A549 (cell line): ENCODE measurements around the gene PRTFDC1. TPM values are rescaled to one million over a fixed set of nuclear protein-coding genes. Genes with fewer than 3 reads are reported as not detected.

Experiments used
- ATAC-seq, 2 experiments: fragments of 200-7000 bp in 1 of 2; fragments of >200 bp in 1 of 2; cut with Nextera tagmentation in 1 of 2; cut with Tn5 transposase in 1 of 2; 3 replicates each; pipeline versions ENCODE4 v1.8.0 to v1.9.1; 2018 to 2020; ENCODE audit warnings: mild to moderate bottlenecking in 1 of 2, moderate library complexity in 1 of 2
- CTCF ChIA-PET: fragments of 300-600 bp; sonication (Branson Sonifier 250); formaldehyde crosslinking; extraction: SDS; loops from one replicate; lab custom pipeline; 2021; ENCODE audit warnings: antibody characterized with exemption, inconsistent platforms; lab: Yijun Ruan, JAX
- POLR2A ChIA-PET: fragments of 350-600 bp; formaldehyde crosslinking; extraction: SDS; loops from one replicate; lab custom pipeline; 2021; ENCODE audit warnings: antibody characterized with exemption, inconsistent platforms; lab: Yijun Ruan, JAX
- DNase-seq, 2 experiments: peaks; one replicate each; pipeline versions ENCODE4 v3.0.0 to v3.0.0-alpha.2; 2011 to 2016; ENCODE audit warnings: low read depth in 1 of 2, low spot score in 1 of 2
- FAIRE-seq: peaks from 2 replicates; lab custom pipeline; 2011; peaks lifted over from hg19 to GRCh38; lab: Jason Lieb, UNC
- H3K27ac ChIP-seq, 2 experiments: fragments of >200 bp; sonication (Bioruptor Twin); formaldehyde crosslinking; 3 replicates each; pipeline ENCODE4 v1.5.1; 2016 to 2017
- H3K4me1 ChIP-seq: fragments of >200 bp; sonication (Bioruptor Twin); formaldehyde crosslinking; 3 replicates; pipeline ENCODE4 v1.6.1; 2016
- H3K4me2 ChIP-seq: fragments of >200 bp; sonication (Bioruptor Twin); formaldehyde crosslinking; 3 replicates; pipeline ENCODE4 v1.6.1; 2016
- H3K4me3 ChIP-seq: fragments of >200 bp; sonication (Bioruptor Twin); formaldehyde crosslinking; 3 replicates; pipeline ENCODE4 v1.5.1; 2016
- H3K9me3 ChIP-seq: fragments of >200 bp; sonication (Bioruptor Twin); formaldehyde crosslinking; 3 replicates; pipeline ENCODE4 v1.6.1; 2016
- CBX2 ChIP-seq: fragments of 200-600 bp; sonication (generic); IDR thresholded peaks from 2 replicates; pipeline ENCODE4 v1.6.1; 2016; ENCODE audit warnings: low read depth, mild to moderate bottlenecking, borderline replicate concordance
- CEBPB ChIP-seq, 2 experiments: fragments of >200 bp in 1 of 2; sonication (Bioruptor Twin) in 1 of 2; formaldehyde crosslinking in 1 of 2; IDR thresholded peaks; 2 replicates each; pipeline ENCODE4 v1.6.1; 2012 to 2016
- CHD2 ChIP-seq: fragments of 150-350 bp; IDR thresholded peaks from 2 replicates; pipeline ENCODE4 v1.6.1; 2014; ENCODE audit warnings: low read length; ENCODE audit not compliant: partially characterized antibody
- CHD4 ChIP-seq: fragments of 200-600 bp; sonication (generic); IDR thresholded peaks from 2 replicates; pipeline ENCODE4 v1.6.1; 2016; ENCODE audit warnings: antibody characterized with exemption, mild to moderate bottlenecking, borderline replicate concordance
- E2F6 ChIP-seq: IDR thresholded peaks from 2 replicates; pipeline ENCODE4 v1.6.1; 2012; ENCODE audit warnings: low read depth, borderline replicate concordance
- EP300 ChIP-seq, 2 experiments: fragments of >200 bp; sonication (Bioruptor Twin); formaldehyde crosslinking; IDR thresholded peaks; 2 replicates in 1 of 2; 3 replicates in 1 of 2; pipeline ENCODE4 v1.6.1; 2016 to 2017
- FOSL2 ChIP-seq, 2 experiments: fragments of 450-650 bp in 1 of 2; fragments of >200 bp in 1 of 2; sonication (Bioruptor Twin) in 1 of 2; formaldehyde crosslinking; IDR thresholded peaks; 2 replicates each; pipeline versions ENCODE4 v1.5.0 to v1.6.1; 2016 to 2020; ENCODE audit warnings: mild to moderate bottlenecking in 1 of 2, moderate library complexity in 1 of 2
- FOXS1 ChIP-seq: fragments of 250-450 bp; sonication (Bioruptor Pico); IDR thresholded peaks from 2 replicates; pipeline ENCODE4 v1.5.0; 2020; ENCODE audit warnings: mild to moderate bottlenecking, moderate library complexity
- GATA3 ChIP-seq: IDR thresholded peaks from 2 replicates; pipeline ENCODE4 v1.6.1; 2012; ENCODE audit warnings: borderline replicate concordance
- HOXB5 ChIP-seq: fragments of 250-450 bp; sonication (Bioruptor Pico); IDR thresholded peaks from 2 replicates; pipeline ENCODE4 v1.5.0; 2020; ENCODE audit warnings: mild to moderate bottlenecking, moderate library complexity
- NFE2L2 ChIP-seq: fragments of 150-350 bp; conservative IDR thresholded peaks from 2 replicates; pipeline ENCODE4 v1.6.1; 2014; ENCODE audit warnings: low read length
- NR3C1 ChIP-seq: fragments of >200 bp; sonication (Bioruptor Twin); formaldehyde crosslinking; IDR thresholded peaks from 3 replicates; pipeline ENCODE4 v1.6.1; 2017
- PHF8 ChIP-seq: fragments of 200-600 bp; sonication (generic); IDR thresholded peaks from 2 replicates; pipeline ENCODE4 v1.6.1; 2016; ENCODE audit warnings: low read depth, mild to moderate bottlenecking, antibody characterized with exemption, moderate library complexity, borderline replicate concordance
- POLR2AphosphoS2 ChIP-seq: conservative IDR thresholded peaks from 2 replicates; pipeline ENCODE4 v1.6.1; 2012; ENCODE audit warnings: low read length, improper control_type of control experiment, inconsistent platforms
- RCOR1 ChIP-seq: fragments of 150-350 bp; IDR thresholded peaks from 2 replicates; pipeline ENCODE4 v1.6.1; 2014; ENCODE audit warnings: antibody characterized with exemption, low read length, low read depth
- USF2 ChIP-seq: fragments of 450-650 bp; IDR thresholded peaks from 2 replicates; pipeline ENCODE4 v1.6.1; 2014; ENCODE audit warnings: antibody characterized with exemption
- ZC3H11A ChIP-seq: fragments of 450-650 bp; IDR thresholded peaks from 2 replicates; pipeline ENCODE4 v1.6.1; 2014; ENCODE audit warnings: antibody characterized with exemption, mild to moderate bottlenecking
- WGBS: methylation state at CpG from one replicate; pipeline ENCODE4 v1.1.6; 2017; ENCODE audit errors: missing lambda C conversion rate; 5-methylcytosine and 5-hydroxymethylcytosine counted together
- polyA plus RNA-seq, 4 experiments: library from polyadenylated mRNA; depleted of rRNA in 3 of 4; stranded (reverse); fragments of >200 nt; fragmentation: RNase III in 1 of 4; extraction: RNeasy Plus Mini Kit Qiagen cat#74134 plus additional on column Dnase treatment in 1 of 4; gene quantifications; 2 replicates in 3 of 4; 3 replicates in 1 of 4; pipeline ENCODE4 v1.2.3, GENCODE V29; 2011 to 2017
- TF ChIP-seq, protein P1 (sequence below): fragments of >200 bp; sonication (Bioruptor Twin); formaldehyde crosslinking; IDR thresholded peaks from 3 replicates; pipeline ENCODE4 v1.5.1; 2016
- TF ChIP-seq, protein P2 (sequence below): fragments of >200 bp; sonication (Bioruptor Twin); formaldehyde crosslinking; IDR thresholded peaks from 3 replicates; pipeline ENCODE4 v1.6.1; 2016

The PRTFDC1 gene
- polyA plus RNA-seq, 2 of the 4 experiments (the other 2 are of a cell fraction): 35.6 to 39.2 TPM

DNA sequence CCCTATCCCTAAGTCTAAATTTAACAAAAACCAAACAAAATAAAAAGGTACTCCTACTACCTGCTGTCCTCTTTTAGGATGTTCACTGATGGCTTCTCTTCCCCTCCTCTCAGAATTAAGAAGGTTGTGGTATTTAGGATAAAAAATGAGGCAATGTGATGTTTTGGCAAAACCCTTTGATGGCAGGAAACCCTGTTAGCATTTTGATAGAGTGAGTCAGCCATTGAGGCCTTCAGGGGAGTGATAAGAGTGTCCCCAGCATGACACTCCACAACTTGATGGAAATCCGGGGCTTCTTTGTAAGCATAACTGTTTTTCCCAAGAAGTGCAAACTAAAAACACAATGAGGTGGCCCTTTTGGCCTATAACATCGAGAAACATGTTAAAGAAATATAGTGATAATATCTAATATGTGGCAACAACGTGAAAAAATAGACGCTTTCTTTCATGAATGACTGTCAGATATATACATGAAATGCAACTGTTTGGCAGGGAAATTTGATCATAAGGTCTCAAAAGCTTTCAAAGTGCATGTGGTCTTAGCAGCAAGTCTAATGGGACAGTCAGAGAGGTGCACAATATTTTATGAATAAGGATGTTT lies 55.0 kb downstream of the PRTFDC1 start:
- ChIA-PET CTCF (no interaction called here), POLR2A (no interaction called here)
- Histone ChIP-seq H3K4me2 (peak overlapping the region; percentile 50), H3K27ac (peak overlapping the region in 1 of 2 experiments; percentile 74; a peak in 3 of 6 replicates), H3K4me1 (peaks cover 56% of the 10 kb centered on the region), H3K4me3 (no peak overlapping the region), H3K9me3 (no peaks in the 10 kb centered on the region)
- FAIRE-seq: no peak
- 24% methylated on average over 4 of the region's 4 CpGs for WGBS
- TF ChIP-seq RCOR1 (no peak), CHD2 (no peak), CHD4 (no peak), FOSL2 (IDR thresholded peaks at IDR 0.05) (peak; percentile 48; the same call in 1 of the 2 replicates), FOSL2 (CRISPR knock-in tag; IDR thresholded peaks at IDR 0.05) (peak; percentile 43), POLR2AphosphoS2 (no peak), PHF8 (no peak), CBX2 (no peak), CEBPB (IDR thresholded peaks at IDR 0.05) (no peak), GATA3 (peak; percentile 51; the same call in 1 of the 2 replicates), FOXS1 (CRISPR knock-in tag) (no peak), USF2 (no peak), NR3C1 (no peak), E2F6 (no peak), EP300 (IDR thresholded peaks at IDR 0.05) (no peak), ZC3H11A (no peak), NFE2L2 (no peak)
- TF ChIP-seq, protein P1, sequence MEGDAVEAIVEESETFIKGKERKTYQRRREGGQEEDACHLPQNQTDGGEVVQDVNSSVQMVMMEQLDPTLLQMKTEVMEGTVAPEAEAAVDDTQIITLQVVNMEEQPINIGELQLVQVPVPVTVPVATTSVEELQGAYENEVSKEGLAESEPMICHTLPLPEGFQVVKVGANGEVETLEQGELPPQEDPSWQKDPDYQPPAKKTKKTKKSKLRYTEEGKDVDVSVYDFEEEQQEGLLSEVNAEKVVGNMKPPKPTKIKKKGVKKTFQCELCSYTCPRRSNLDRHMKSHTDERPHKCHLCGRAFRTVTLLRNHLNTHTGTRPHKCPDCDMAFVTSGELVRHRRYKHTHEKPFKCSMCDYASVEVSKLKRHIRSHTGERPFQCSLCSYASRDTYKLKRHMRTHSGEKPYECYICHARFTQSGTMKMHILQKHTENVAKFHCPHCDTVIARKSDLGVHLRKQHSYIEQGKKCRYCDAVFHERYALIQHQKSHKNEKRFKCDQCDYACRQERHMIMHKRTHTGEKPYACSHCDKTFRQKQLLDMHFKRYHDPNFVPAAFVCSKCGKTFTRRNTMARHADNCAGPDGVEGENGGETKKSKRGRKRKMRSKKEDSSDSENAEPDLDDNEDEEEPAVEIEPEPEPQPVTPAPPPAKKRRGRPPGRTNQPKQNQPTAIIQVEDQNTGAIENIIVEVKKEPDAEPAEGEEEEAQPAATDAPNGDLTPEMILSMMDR: no peak
- TF ChIP-seq, protein P2, sequence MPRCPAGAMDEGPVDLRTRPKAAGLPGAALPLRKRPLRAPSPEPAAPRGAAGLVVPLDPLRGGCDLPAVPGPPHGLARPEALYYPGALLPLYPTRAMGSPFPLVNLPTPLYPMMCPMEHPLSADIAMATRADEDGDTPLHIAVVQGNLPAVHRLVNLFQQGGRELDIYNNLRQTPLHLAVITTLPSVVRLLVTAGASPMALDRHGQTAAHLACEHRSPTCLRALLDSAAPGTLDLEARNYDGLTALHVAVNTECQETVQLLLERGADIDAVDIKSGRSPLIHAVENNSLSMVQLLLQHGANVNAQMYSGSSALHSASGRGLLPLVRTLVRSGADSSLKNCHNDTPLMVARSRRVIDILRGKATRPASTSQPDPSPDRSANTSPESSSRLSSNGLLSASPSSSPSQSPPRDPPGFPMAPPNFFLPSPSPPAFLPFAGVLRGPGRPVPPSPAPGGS: no peak
- ATAC-seq: no peak
- peak; percentile 29 to 40 for DNase-seq

DNA sequence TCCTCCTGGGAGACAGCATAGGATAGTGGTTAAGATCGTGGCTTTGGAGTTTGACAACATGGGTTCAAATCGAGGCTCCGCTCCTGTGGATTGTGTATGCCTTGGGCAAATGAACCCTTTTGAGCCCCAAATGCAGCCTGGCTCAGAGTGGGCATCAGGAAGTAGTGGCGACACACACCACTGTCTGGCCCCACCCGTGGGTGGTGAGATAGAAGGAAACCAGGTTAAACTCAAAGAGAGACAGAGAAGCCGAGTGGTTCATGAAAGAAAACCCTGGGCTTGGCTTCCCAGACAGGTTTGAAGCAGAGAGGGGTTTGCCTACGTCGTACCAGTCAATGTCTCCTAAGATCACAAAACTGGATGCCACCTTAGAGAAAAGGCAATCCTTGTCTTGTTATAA lies 57.7 kb downstream of the PRTFDC1 start:
- POLR2A ChIA-PET: no interaction called here
- 93% methylated on average over 8 of the region's 8 CpGs for whole genome bisulfite sequencing
- ATAC-seq: no peak
- Histone ChIP-seq H3K27ac (peak overlapping the region in 1 of 2 experiments; percentile 66; a peak in 3 of 6 replicates), H3K4me1 (peaks cover 59% of the 10 kb centered on the region)
- FAIRE-seq: no peak
- no peak for DNase-seq
- TF ChIP-seq E2F6 (no peak), HOXB5 (no peak)
- TF ChIP-seq, protein P2: no peak
- TF ChIP-seq, all 56 proteins: peak for 0
- no peak overlapping the region for H3K4me3 ChIP-seq
- no peaks in the 10 kb centered on the region for H3K9me3 ChIP-seq
- H3K4me2 ChIP-seq: 0 out of 3 replicates have a peak overlapping the region, but pooled peaks have one; percentile 7
- CTCF ChIA-PET: interaction anchor here (1.0 kb wide), 1 partner anchor 48 kb away, joined by 3 read pairs; no protein-coding TSS in a partner anchor
